Measurements from ENCODE around the gene CELF1. TPM values are rescaled to one million over a fixed set of nuclear protein-coding genes. Genes with fewer than 3 reads are reported as not detected.

CELF1 gene
- total and polyA plus RNA-seq, 2 experiments from 2014 or later: 59.1 to 84.6 TPM

DNA sequence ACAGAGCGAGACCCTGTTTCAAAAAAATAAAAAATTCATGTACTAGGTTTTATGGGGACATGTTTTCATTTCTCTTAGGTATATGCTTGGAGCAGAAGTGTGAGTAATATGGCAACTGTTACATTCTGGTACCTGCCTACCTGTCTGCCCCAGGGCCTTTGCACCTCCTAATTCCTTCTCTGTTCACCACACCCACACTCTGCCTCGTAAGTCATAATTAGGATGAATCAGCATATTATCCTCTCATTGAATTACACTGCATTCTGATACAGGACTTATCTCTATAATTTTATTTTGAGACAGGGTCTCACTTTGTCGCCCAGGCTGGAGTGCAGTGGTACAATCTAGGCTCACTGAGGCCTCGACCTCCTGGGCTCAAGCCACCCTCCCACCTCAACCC lies 100.9 kb downstream of the CELF1 start:
- Histone ChIP-seq H3K9me3 (ENCODE audit: low read depth) (no peaks in the 10 kb centered on the region), H3K27ac (no peak overlapping the region), H3K9me2 (replicated peaks; ENCODE audit: insufficient read depth) (no peaks in the 10 kb centered on the region), H2AFZ (no peak overlapping the region), H3K4me1 (ENCODE audit: insufficient read depth) (no peaks in the 10 kb centered on the region), H3K4me2 (no peak overlapping the region), H4K20me1 (ENCODE audit: insufficient read depth, poor library complexity, severe bottlenecking) (no peaks in the 10 kb centered on the region), H3K27me3 (no peaks in the 10 kb centered on the region), H3K79me2 (no peaks in the 10 kb centered on the region), H3K36me3 (replicated peaks; ENCODE audit: insufficient read depth, low read depth) (no peaks in the 10 kb centered on the region), H3K4me3 (no peak overlapping the region)
- TF ChIP-seq EZH2 (IDR thresholded peaks at IDR 0.05; ENCODE audit: borderline replicate concordance): no peak
- TF ChIP-seq, protein P1, sequence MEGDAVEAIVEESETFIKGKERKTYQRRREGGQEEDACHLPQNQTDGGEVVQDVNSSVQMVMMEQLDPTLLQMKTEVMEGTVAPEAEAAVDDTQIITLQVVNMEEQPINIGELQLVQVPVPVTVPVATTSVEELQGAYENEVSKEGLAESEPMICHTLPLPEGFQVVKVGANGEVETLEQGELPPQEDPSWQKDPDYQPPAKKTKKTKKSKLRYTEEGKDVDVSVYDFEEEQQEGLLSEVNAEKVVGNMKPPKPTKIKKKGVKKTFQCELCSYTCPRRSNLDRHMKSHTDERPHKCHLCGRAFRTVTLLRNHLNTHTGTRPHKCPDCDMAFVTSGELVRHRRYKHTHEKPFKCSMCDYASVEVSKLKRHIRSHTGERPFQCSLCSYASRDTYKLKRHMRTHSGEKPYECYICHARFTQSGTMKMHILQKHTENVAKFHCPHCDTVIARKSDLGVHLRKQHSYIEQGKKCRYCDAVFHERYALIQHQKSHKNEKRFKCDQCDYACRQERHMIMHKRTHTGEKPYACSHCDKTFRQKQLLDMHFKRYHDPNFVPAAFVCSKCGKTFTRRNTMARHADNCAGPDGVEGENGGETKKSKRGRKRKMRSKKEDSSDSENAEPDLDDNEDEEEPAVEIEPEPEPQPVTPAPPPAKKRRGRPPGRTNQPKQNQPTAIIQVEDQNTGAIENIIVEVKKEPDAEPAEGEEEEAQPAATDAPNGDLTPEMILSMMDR (IDR thresholded peaks at IDR 0.05; ENCODE audit: poor library complexity): no peak
- no peak for TF ChIP-seq EZH2phosphoT487 (IDR thresholded peaks at IDR 0.05; ENCODE audit: low read depth, severe bottlenecking, unreplicated experiment)
- no peak for DNase-seq (ENCODE audit: low spot score)
- 96% methylated on average over 4 of the region's 4 CpGs for WGBS (ENCODE audit: low lambda C conversion rate, missing lambda C conversion rate)

DNA sequence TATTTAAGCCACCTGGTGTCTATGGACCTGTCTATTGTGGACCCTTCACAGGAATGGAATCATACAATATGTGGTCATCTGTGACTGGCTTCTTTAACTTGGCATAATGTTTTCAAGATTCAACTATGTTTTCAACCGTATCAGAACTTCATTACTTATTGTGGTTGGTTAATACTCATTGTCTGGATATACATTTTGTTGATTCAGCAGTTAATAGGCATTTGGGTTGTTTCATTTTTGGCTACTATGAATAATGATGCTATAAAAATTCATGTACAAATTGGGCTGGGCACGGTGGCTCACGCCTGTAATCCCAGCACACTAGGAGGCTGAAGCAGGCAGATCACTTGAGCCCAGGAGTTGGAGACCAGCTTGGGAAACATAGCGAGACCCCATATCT lies 101.5 kb downstream of the CELF1 start:
- Histone ChIP-seq H3K36me3 (replicated peaks; ENCODE audit: insufficient read depth, low read depth) (no peaks in the 10 kb centered on the region), H3K4me2 (no peak overlapping the region), H3K4me3 (no peak overlapping the region), H3K79me2 (no peaks in the 10 kb centered on the region), H3K9me2 (replicated peaks; ENCODE audit: insufficient read depth) (no peaks in the 10 kb centered on the region), H3K27me3 (no peaks in the 10 kb centered on the region), H3K27ac (no peak overlapping the region), H3K4me1 (ENCODE audit: insufficient read depth) (no peaks in the 10 kb centered on the region), H3K9me3 (ENCODE audit: low read depth) (no peaks in the 10 kb centered on the region), H4K20me1 (ENCODE audit: insufficient read depth, poor library complexity, severe bottlenecking) (no peaks in the 10 kb centered on the region), H2AFZ (no peak overlapping the region)
- TF ChIP-seq EZH2 (IDR thresholded peaks at IDR 0.05; ENCODE audit: borderline replicate concordance) (no peak), EZH2phosphoT487 (IDR thresholded peaks at IDR 0.05; ENCODE audit: low read depth, severe bottlenecking, unreplicated experiment) (no peak)
- TF ChIP-seq, protein P1 (IDR thresholded peaks at IDR 0.05; ENCODE audit: poor library complexity): no peak
- WGBS (ENCODE audit: low lambda C conversion rate, missing lambda C conversion rate): 91% methylated on average over 4 of the region's 4 CpGs
- no peak for DNase-seq (ENCODE audit: low spot score)

DNA sequence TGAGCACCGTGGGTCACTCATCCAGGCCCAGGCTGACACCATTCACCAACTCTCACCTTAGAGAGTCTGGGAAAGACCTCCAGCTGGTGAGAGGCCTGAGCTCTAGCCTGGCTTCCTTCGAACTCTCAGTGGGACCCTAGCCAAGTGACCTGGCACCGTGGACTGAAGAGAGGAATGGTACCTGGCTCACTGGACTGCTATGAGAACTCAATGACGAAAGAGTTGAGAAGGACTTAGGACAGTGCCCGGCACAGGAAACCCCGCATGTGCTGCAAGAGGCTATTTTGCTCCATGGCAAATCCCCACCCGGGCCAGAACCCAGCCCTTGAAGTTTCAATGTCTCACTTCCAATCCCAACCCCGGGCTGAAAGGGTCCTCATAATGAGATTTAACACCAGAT lies 103.4 kb downstream of the CELF1 start:
- Histone ChIP-seq H3K4me1 (ENCODE audit: insufficient read depth) (no peaks in the 10 kb centered on the region), H3K27me3 (no peaks in the 10 kb centered on the region), H4K20me1 (ENCODE audit: insufficient read depth, poor library complexity, severe bottlenecking) (no peaks in the 10 kb centered on the region), H3K9me3 (ENCODE audit: low read depth) (no peaks in the 10 kb centered on the region), H3K4me3 (no peak overlapping the region), H3K4me2 (no peak overlapping the region), H3K79me2 (no peaks in the 10 kb centered on the region), H2AFZ (no peak overlapping the region), H3K36me3 (replicated peaks; ENCODE audit: insufficient read depth, low read depth) (no peaks in the 10 kb centered on the region), H3K9me2 (replicated peaks; ENCODE audit: insufficient read depth) (no peaks in the 10 kb centered on the region), H3K27ac (no peak overlapping the region)
- no peak for DNase-seq (ENCODE audit: low spot score)
- TF ChIP-seq EZH2 (IDR thresholded peaks at IDR 0.05; ENCODE audit: borderline replicate concordance) (no peak), EZH2phosphoT487 (IDR thresholded peaks at IDR 0.05; ENCODE audit: low read depth, severe bottlenecking, unreplicated experiment) (no peak)
- TF ChIP-seq, protein P1 (IDR thresholded peaks at IDR 0.05; ENCODE audit: poor library complexity): no peak
- 87% methylated on average over 8 of the region's 8 CpGs for WGBS (ENCODE audit: low lambda C conversion rate, missing lambda C conversion rate)

Measured in hepatocyte (in vitro differentiated cells).